Ectodermal cell (in vitro differentiated cells): Measurements from ENCODE around the gene PHIP. TPM values are rescaled to one million over a fixed set of nuclear protein-coding genes. Genes with fewer than 3 reads are reported as not detected.
A peak's percentile ranks its signal among the peaks of the same experiment; 100 is the strongest.
"Not testable (repeated sequence)": the region's sequence is repeated elsewhere in the genome, so short reads cannot be mapped to it uniquely, and the experiment has no call there.

Experiments
- H3K27ac ChIP-seq: 2 replicates; pipeline ENCODE4 v1.7.0; 2013; ENCODE audit warnings: mild to moderate bottlenecking, low read depth, low read length; ENCODE audit not compliant: insufficient read depth, poor library complexity, severe bottlenecking
- H3K27me3 ChIP-seq: 2 replicates; pipeline ENCODE4 v1.7.0; 2013; ENCODE audit warnings: mild to moderate bottlenecking, low read length; ENCODE audit not compliant: insufficient read depth, control insufficient read depth, poor library complexity, severe bottlenecking
- H3K36me3 ChIP-seq: one replicate; pipeline ENCODE4 v1.7.0; 2013; ENCODE audit warnings: low read length; ENCODE audit not compliant: control insufficient read depth, insufficient read depth
- H3K4me1 ChIP-seq: one replicate; pipeline ENCODE4 v1.7.0; 2013; ENCODE audit warnings: low read length; ENCODE audit not compliant: control insufficient read depth, insufficient read depth
- H3K4me3 ChIP-seq: 2 replicates; pipeline ENCODE4 v1.7.0; 2013; ENCODE audit warnings: low read depth, low read length, control low read depth; ENCODE audit not compliant: insufficient read depth
- H3K9me3 ChIP-seq: 2 replicates; pipeline ENCODE4 v1.7.0; 2013; ENCODE audit warnings: mild to moderate bottlenecking, low read length, moderate library complexity; ENCODE audit not compliant: control insufficient read depth
- WGBS, 2 experiments: methylation state at CpG; one replicate each; pipeline ENCODE4 v1.1.7; 2013; ENCODE audit warnings: missing lambda C conversion rate in 2 of 2; 5-methylcytosine and 5-hydroxymethylcytosine counted together
- polyA plus RNA-seq, 4 experiments: library from polyadenylated mRNA; stranded (reverse); fragments of 50-300 nt; gene quantifications; one replicate each; pipeline ENCODE4 v1.2.3, GENCODE V29; 2013

The PHIP gene
- polyA plus RNA-seq (2013, experiment 1 of 4): 43.3 TPM
- 46.7 TPM for polyA plus RNA-seq (2013, experiment 2 of 4)
- 39.2 TPM for polyA plus RNA-seq (2013, experiment 3 of 4)
- 46.6 TPM for polyA plus RNA-seq (2013, experiment 4 of 4)

GRCh38 chr6:79078075-79078969 lies at the start of gene PHIP:
Gene PHIP (minus strand): TSS chr6:79078254. CDS start chr6:79078068, 186 bp downstream.
- Histone ChIP-seq H3K27me3 (no peaks in the 10 kb centered on the region), H3K36me3 (no peaks in the 10 kb centered on the region), H3K4me1 (peaks cover 3% of the 10 kb centered on the region), H3K9me3 (no peaks in the 10 kb centered on the region), H3K27ac (peak within 1 kb of the TSS; percentile 96), H3K4me3 (peak within 1 kb of the TSS; percentile 88)
- 0% methylated on average over 73 of the region's 73 CpGs for WGBS, 2 experiments

DNA sequence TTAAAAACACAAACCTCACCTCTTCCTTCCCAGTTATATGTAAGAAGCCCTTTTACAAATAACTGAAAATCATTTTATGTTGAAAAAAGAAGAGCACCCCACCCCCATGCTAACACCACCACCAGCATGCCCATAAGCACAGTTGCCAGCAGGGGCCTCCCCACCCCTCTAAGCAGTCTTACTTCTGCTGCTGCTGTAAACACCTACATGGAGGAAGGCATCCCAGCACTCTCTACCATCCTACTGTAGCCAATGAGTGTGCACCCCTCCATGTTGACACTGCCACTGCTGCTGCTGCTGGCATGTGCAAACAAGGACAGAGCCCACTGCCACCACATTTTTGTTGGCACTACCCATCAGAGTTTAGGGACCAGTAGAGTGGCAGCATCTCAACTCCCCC lies 49.6 kb upstream of the PHIP start:
- H3K4me3 ChIP-seq: no peak overlapping the region
- H3K27ac ChIP-seq: no peak overlapping the region
- H3K27me3 ChIP-seq: no peaks in the 10 kb centered on the region

DNA sequence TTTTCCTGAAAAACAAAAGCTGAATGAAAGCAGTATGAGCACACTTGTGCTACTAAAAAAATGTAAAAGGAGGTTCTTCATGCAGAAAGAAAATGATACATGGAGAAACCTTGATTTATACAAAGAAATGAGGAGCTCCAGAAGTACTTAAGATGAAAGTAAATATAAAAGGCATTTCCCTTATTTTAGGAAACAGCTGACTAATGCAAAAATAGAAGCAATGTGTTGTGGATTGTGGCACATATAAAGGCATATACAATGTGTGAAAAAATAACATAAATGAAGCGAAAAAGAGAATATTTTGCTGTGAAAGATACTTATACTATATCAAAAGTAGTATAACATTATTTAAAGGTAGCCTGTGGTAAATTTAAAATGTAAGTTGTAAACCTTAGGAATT lies 41.2 kb upstream of the PHIP start:
- H3K36me3 ChIP-seq: no peaks in the 10 kb centered on the region
- H3K4me3 ChIP-seq: no peak overlapping the region
- H3K9me3 ChIP-seq: no peaks in the 10 kb centered on the region
- H3K27ac ChIP-seq: no peak overlapping the region
- WGBS, 2 experiments: 100% methylated on average over 1 of the region's 1 CpG; no CpG with 5 or more reads in 1 of the 2 experiments
- no peaks in the 10 kb centered on the region for H3K27me3 ChIP-seq
- H3K4me1 ChIP-seq: no peaks in the 10 kb centered on the region

More for the DNA sequence above, 49.6 kb upstream of the PHIP start:
- H3K36me3 ChIP-seq: no peaks in the 10 kb centered on the region
- no peaks in the 10 kb centered on the region for H3K4me1 ChIP-seq
- no peaks in the 10 kb centered on the region for H3K9me3 ChIP-seq

GRCh38 chr6:79117752-79118151 lies 39.7 kb upstream of the PHIP start:
- 89 to 90% methylated on average over 2 of the region's 2 CpGs for WGBS, 2 experiments
- no peaks in the 10 kb centered on the region for H3K4me1 ChIP-seq
- H3K9me3 ChIP-seq: no peaks in the 10 kb centered on the region
- H3K36me3 ChIP-seq: no peaks in the 10 kb centered on the region
- H3K27me3 ChIP-seq: no peaks in the 10 kb centered on the region
- no peak overlapping the region for H3K27ac ChIP-seq
- H3K4me3 ChIP-seq: no peak overlapping the region

GRCh38 chr6:79115553-79116182 lies 37.6 kb upstream of the PHIP start:
- 97% methylated on average over 1 to 2 of the region's 2 CpGs for WGBS, 2 experiments
- H3K4me1 ChIP-seq: no peaks in the 10 kb centered on the region
- H3K27me3 ChIP-seq: no peaks in the 10 kb centered on the region
- H3K36me3 ChIP-seq: no peaks in the 10 kb centered on the region
- no peak overlapping the region for H3K4me3 ChIP-seq
- no peaks in the 10 kb centered on the region for H3K9me3 ChIP-seq
- no peak overlapping the region for H3K27ac ChIP-seq

- Histone ChIP-seq H3K4me3 (no peak overlapping the region), H3K27ac (no peak overlapping the region), H3K36me3 (no peaks in the 10 kb centered on the region), H3K4me1 (no peaks in the 10 kb centered on the region), H3K9me3 (no peaks in the 10 kb centered on the region), H3K27me3 (no peaks in the 10 kb centered on the region)
Observed at GRCh38 chr6:79111549-79111948, 33.5 kb upstream of the PHIP start.

- WGBS, 2 experiments: 92 to 94% methylated on average over 2 of the region's 2 CpGs
- Histone ChIP-seq H3K4me3 (no peak overlapping the region), H3K27me3 (no peaks in the 10 kb centered on the region), H3K9me3 (no peaks in the 10 kb centered on the region), H3K27ac (no peak overlapping the region), H3K4me1 (no peaks in the 10 kb centered on the region), H3K36me3 (no peaks in the 10 kb centered on the region)
Observed at GRCh38 chr6:79101164-79101563, 23.1 kb upstream of the PHIP start.

GRCh38 chr6:79100304-79100703 lies 22.2 kb upstream of the PHIP start:
- WGBS, 2 experiments: 86 to 100% methylated on average over 2 of the region's 2 CpGs
- Histone ChIP-seq H3K27ac (no peak overlapping the region), H3K36me3 (no peaks in the 10 kb centered on the region), H3K4me3 (no peak overlapping the region), H3K4me1 (no peaks in the 10 kb centered on the region), H3K9me3 (no peaks in the 10 kb centered on the region), H3K27me3 (no peaks in the 10 kb centered on the region)

GRCh38 chr6:79094938-79095337 lies 16.9 kb upstream of the PHIP start:
- Histone ChIP-seq H3K4me3 (no peak overlapping the region), H3K27me3 (no peaks in the 10 kb centered on the region), H3K4me1 (no peaks in the 10 kb centered on the region), H3K36me3 (no peaks in the 10 kb centered on the region), H3K9me3 (no peaks in the 10 kb centered on the region), H3K27ac (no peak overlapping the region)

- not testable (repeated sequence) for H3K36me3 ChIP-seq, H3K4me1 ChIP-seq, H3K27me3 ChIP-seq, H3K9me3 ChIP-seq, H3K27ac ChIP-seq, H3K4me3 ChIP-seq
- 76 to 77% methylated on average over 5 of the region's 5 CpGs for WGBS, 2 experiments
Observed at GRCh38 chr6:79091801-79092200, 13.7 kb upstream of the PHIP start.
